Neural progenitor cell (in vitro differentiated cells): Measurements from ENCODE around the gene PPP1R27. TPM values are rescaled to one million over a fixed set of nuclear protein-coding genes. Genes with fewer than 3 reads are reported as not detected.
A peak's percentile ranks its signal among the peaks of the same experiment; 100 is the strongest.

Experiments used
- DNase-seq: peaks from one replicate; pipeline ENCODE4 v3.0.0-alpha.2; 2016; ENCODE audit warnings: low spot score
- H2AFZ ChIP-seq: fragments of 200-600 bp; sonication (generic); replicated peaks from 2 replicates; pipeline ENCODE4 v1.6.1; 2016; ENCODE audit warnings: antibody characterized with exemption
- H3F3A ChIP-seq: fragments of 200-600 bp; sonication (generic); 2 replicates; pipeline ENCODE4 v1.6.1; 2016; ENCODE audit warnings: antibody characterized with exemption, low read depth
- H3K27ac ChIP-seq: fragments of 200-600 bp; sonication (generic); 2 replicates; pipeline ENCODE4 v1.5.1; 2016; ENCODE audit warnings: mild to moderate bottlenecking
- H3K27me3 ChIP-seq: fragments of 200-600 bp; sonication (generic); 2 replicates; pipeline ENCODE4 v1.6.1; 2016; ENCODE audit warnings: mild to moderate bottlenecking, moderate library complexity
- H3K36me3 ChIP-seq: fragments of 200-600 bp; sonication (generic); 2 replicates; pipeline ENCODE4 v1.5.1; 2016
- H3K4me1 ChIP-seq: fragments of 200-600 bp; sonication (generic); 2 replicates; pipeline ENCODE4 v1.6.1; 2016; ENCODE audit warnings: mixed run types
- H3K4me2 ChIP-seq: fragments of 200-600 bp; sonication (generic); 2 replicates; pipeline ENCODE4 v1.6.1; 2016
- H3K4me3 ChIP-seq: fragments of 200-600 bp; sonication (generic); 2 replicates; pipeline ENCODE4 v1.5.1; 2016
- H3K79me2 ChIP-seq: fragments of 200-600 bp; sonication (generic); 2 replicates; pipeline ENCODE4 v1.6.1; 2016; ENCODE audit warnings: low read depth
- H3K9ac ChIP-seq: fragments of 200-600 bp; sonication (generic); 2 replicates; pipeline ENCODE4 v1.6.1; 2016
- H3K9me3 ChIP-seq: fragments of 200-600 bp; sonication (generic); 2 replicates; pipeline ENCODE4 v1.5.1; 2016; ENCODE audit warnings: low read depth
- H4K20me1 ChIP-seq: fragments of 200-600 bp; sonication (generic); 2 replicates; pipeline ENCODE4 v1.6.1; 2016; ENCODE audit warnings: low read depth
- H3K27ac Mint-ChIP-seq: 3 replicates; pipeline ENCODE4 v1.8.0; 2021; ENCODE audit warnings: mixed read lengths
- H3K27me3 Mint-ChIP-seq: 2 replicates; pipeline ENCODE4 v1.8.0; 2022; ENCODE audit warnings: low read depth, mild to moderate bottlenecking, inconsistent platforms, moderate library complexity, mixed read lengths; ENCODE audit not compliant: insufficient read depth
- H3K36me3 Mint-ChIP-seq: 3 replicates; pipeline ENCODE4 v1.8.0; 2021; ENCODE audit warnings: mixed read lengths
- H3K4me1 Mint-ChIP-seq: 3 replicates; pipeline ENCODE4 v1.8.0; 2021; ENCODE audit warnings: mixed read lengths
- H3K4me3 Mint-ChIP-seq: 3 replicates; pipeline ENCODE4 v1.8.0; 2021; ENCODE audit warnings: mild to moderate bottlenecking, moderate library complexity, mixed read lengths
- H3K9me3 Mint-ChIP-seq: 3 replicates; pipeline ENCODE4 v1.8.0; 2020; ENCODE audit warnings: mixed read lengths
- CTCF ChIP-seq: fragments of 200-600 bp; sonication (generic); IDR thresholded peaks from 2 replicates; pipeline ENCODE4 v1.5.1; 2017; ENCODE audit warnings: antibody characterized with exemption, mild to moderate bottlenecking
- EZH2 ChIP-seq: fragments of 200-600 bp; sonication (generic); IDR thresholded peaks from 2 replicates; pipeline ENCODE4 v1.6.1; 2017; ENCODE audit warnings: antibody characterized with exemption, mild to moderate bottlenecking, moderate library complexity
- EZH2phosphoT487 ChIP-seq: fragments of 200-600 bp; sonication (generic); IDR thresholded peaks from 2 replicates; pipeline ENCODE4 v1.6.1; 2017; ENCODE audit warnings: antibody characterized with exemption
- total RNA-seq: library from RNA; depleted of rRNA; stranded (reverse); fragments of >200 nt; gene quantifications from 2 replicates; pipeline ENCODE4 v1.2.3, GENCODE V29; 2015; ENCODE audit warnings: low replicate concordance

The PPP1R27 gene
- total RNA-seq, 1 donor from 2014 or later = not detected

- no peaks in the 10 kb centered on the region for H3K36me3 ChIP-seq
- no peak overlapping the region for H3K27ac ChIP-seq
- peaks cover 6% of the 10 kb centered on the region for H3K4me1 ChIP-seq
- no peak overlapping the region for H3K9ac ChIP-seq
- Mint-ChIP-seq H3K4me1 (peaks cover 3% of the 10 kb centered on the region), H3K27me3 (peaks cover 7% of the 10 kb centered on the region), H3K4me3 (no peak overlapping the region), H3K36me3 (no peaks in the 10 kb centered on the region), H3K9me3 (no peaks in the 10 kb centered on the region), H3K27ac (no peak overlapping the region)
- no peaks in the 10 kb centered on the region for H3K9me3 ChIP-seq
- peaks cover 20% of the 10 kb centered on the region for H3K79me2 ChIP-seq
- no peaks in the 10 kb centered on the region for H3K27me3 ChIP-seq
- H3K4me2 ChIP-seq = no peak overlapping the region
- H4K20me1 ChIP-seq = no peaks in the 10 kb centered on the region
- no peak overlapping the region for H2AFZ ChIP-seq
- TF ChIP-seq EZH2 = no peak
- TF ChIP-seq CTCF = no peak
- TF ChIP-seq EZH2phosphoT487 = no peak
- H3F3A ChIP-seq = peaks cover 13% of the 10 kb centered on the region
- DNase-seq = no peak
- no peak overlapping the region for H3K4me3 ChIP-seq
Measured at GRCh38 chr17:81837641-81838040, 2.8 kb upstream of the PPP1R27 start.

GRCh38 chr17:81833921-81834830, 674 bp downstream of the PPP1R27 start:
- DNase-seq = no peak
- peak overlapping the region; percentile 93 for H3K4me2 ChIP-seq
- H3K36me3 ChIP-seq = no peaks in the 10 kb centered on the region
- Mint-ChIP-seq H3K27ac (peak overlapping the region; percentile 86), H3K4me3 (peak overlapping the region; percentile 94), H3K9me3 (no peaks in the 10 kb centered on the region), H3K27me3 (peaks cover 5% of the 10 kb centered on the region), H3K4me1 (peaks cover 19% of the 10 kb centered on the region), H3K36me3 (no peaks in the 10 kb centered on the region)
- H2AFZ ChIP-seq = peak overlapping the region; percentile 34
- no peaks in the 10 kb centered on the region for H3K27me3 ChIP-seq
- peaks cover 12% of the 10 kb centered on the region for H3K4me1 ChIP-seq
- peaks cover 13% of the 10 kb centered on the region for H4K20me1 ChIP-seq
- H3K4me3 ChIP-seq = peak overlapping the region; percentile 69
- H3F3A ChIP-seq = peaks cover 16% of the 10 kb centered on the region
- H3K9me3 ChIP-seq = no peaks in the 10 kb centered on the region
- peak overlapping the region; percentile 84 for H3K9ac ChIP-seq
- peaks cover 54% of the 10 kb centered on the region for H3K79me2 ChIP-seq
- no peak for TF ChIP-seq EZH2
- TF ChIP-seq CTCF = no peak
- peak overlapping the region; percentile 73 for H3K27ac ChIP-seq

GRCh38 chr17:81833160-81833920, 1.5 kb downstream of the PPP1R27 start, which contains the start of gene MCRIP1:
Gene MCRIP1 (minus strand): TSS chr17:81833291. CDS start chr17:81824506, 8,785 bp downstream.
- H3K4me3 Mint-ChIP-seq = peak within 1 kb of the TSS; percentile 94
- Histone ChIP-seq H3K4me2 (peak within 1 kb of the TSS; percentile 100), H3K9ac (peak within 1 kb of the TSS; percentile 84), H3K9me3 (no peaks in the 10 kb centered on the region), H2AFZ (peak within 1 kb of the TSS; percentile 64), H3K79me2 (peaks cover 54% of the 10 kb centered on the region), H3K27me3 (no peaks in the 10 kb centered on the region), H3K27ac (peak within 1 kb of the TSS; percentile 73), H3K36me3 (no peaks in the 10 kb centered on the region), H3K4me3 (peak within 1 kb of the TSS; percentile 96), H4K20me1 (peaks cover 13% of the 10 kb centered on the region), H3K4me1 (peaks cover 12% of the 10 kb centered on the region), H3F3A (peaks cover 16% of the 10 kb centered on the region)
- no peaks in the 10 kb centered on the region for H3K9me3 Mint-ChIP-seq
- H3K36me3 Mint-ChIP-seq = peaks cover 2% of the 10 kb centered on the region
- peak; percentile 99 for DNase-seq
- peak within 1 kb of the TSS; percentile 86 for H3K27ac Mint-ChIP-seq
- peaks cover 5% of the 10 kb centered on the region for H3K27me3 Mint-ChIP-seq
- TF ChIP-seq EZH2phosphoT487 (no peak), CTCF (peak; percentile 8)
- peaks cover 24% of the 10 kb centered on the region for H3K4me1 Mint-ChIP-seq
